HG03175 (cell line): ENCODE measurements around the gene KRT81.

Source experiments
- ATAC-seq: cut with Tn5 transposase; IDR thresholded peaks from one replicate; pipeline ENCODE4 v1.9.1; 2021; ENCODE audit warnings: mild to moderate bottlenecking, moderate library complexity; ENCODE audit not compliant: unreplicated experiment

Gene KRT81

GRCh38 chr12:52291267-52291935 is at the start of gene KRT81:
KRT81 (minus strand) TSS chr12:52291534; CDS start chr12:52291465, 69 bp downstream.
- ATAC-seq = no peak

GRCh38 chr12:52338241-52338960 is 47.1 kb upstream of the KRT81 start:
- ATAC-seq = no peak

- ATAC-seq = no peak
These were observed 45.7 kb upstream of the KRT81 start for GRCh38 chr12:52337054-52337453.

GRCh38 chr12:52336641-52337040 is 45.3 kb upstream of the KRT81 start:
- no peak for ATAC-seq

GRCh38 chr12:52335598-52336262 is 44.4 kb upstream of the KRT81 start:
- no peak for ATAC-seq

GRCh38 chr12:52334185-52334584 is 42.9 kb upstream of the KRT81 start:
- no peak for ATAC-seq

- no peak for ATAC-seq
These were observed 42.0 kb upstream of the KRT81 start for GRCh38 chr12:52333321-52333720.

GRCh38 chr12:52332381-52332780 is 41.0 kb upstream of the KRT81 start:
- ATAC-seq = no peak

- ATAC-seq = no peak
These were observed 40.5 kb upstream of the KRT81 start for GRCh38 chr12:52331833-52332232.

- no peak for ATAC-seq
These were observed 39.7 kb upstream of the KRT81 start for GRCh38 chr12:52331039-52331438.

- no peak for ATAC-seq
These were observed 36.6 kb upstream of the KRT81 start for GRCh38 chr12:52327830-52328500.

- peak; percentile 85 for ATAC-seq
These were observed 35.9 kb upstream of the KRT81 start for GRCh38 chr12:52327052-52327829.

GRCh38 chr12:52324153-52324444 is 32.8 kb upstream of the KRT81 start:
- ATAC-seq = no peak

- no peak for ATAC-seq
These were observed 32.2 kb upstream of the KRT81 start for GRCh38 chr12:52323416-52324152.

GRCh38 chr12:52323001-52323400 is 31.7 kb upstream of the KRT81 start:
- no peak for ATAC-seq

GRCh38 chr12:52322069-52322468 is 30.7 kb upstream of the KRT81 start:
- no peak for ATAC-seq

- no peak for ATAC-seq
These were observed 30.1 kb upstream of the KRT81 start for GRCh38 chr12:52321418-52321817.

GRCh38 chr12:52320784-52321400 is 29.6 kb upstream of the KRT81 start, which contains the start of gene KRT83:
KRT83 (minus strand) TSS chr12:52321398; CDS start chr12:52321335, 63 bp downstream.
- no peak for ATAC-seq

- ATAC-seq = no peak
These were observed 27.8 kb upstream of the KRT81 start for GRCh38 chr12:52319097-52319496.
